MCF 10A (cell line): ENCODE results near the gene ABCC1. TPM values are rescaled to one million over a fixed set of nuclear protein-coding genes. Genes with fewer than 3 reads are reported as not detected.

ENCODE experiments used
- BruUV-seq: library from RNA; stranded (reverse); fragments of 400-500 nt; replicated peaks from 2 replicates; lab custom pipeline; 2021; lab: Mats Ljungman, UMichigan
- CTCF ChIA-PET: fragments of 300-600 bp; sonication (Branson Sonifier 250); formaldehyde crosslinking; extraction: SDS; loops from one replicate; lab custom pipeline; 2021; ENCODE audit warnings: antibody characterized with exemption, inconsistent platforms; lab: Yijun Ruan, JAX
- POLR2A ChIA-PET: fragments of 300-600, 350-650 bp; sonication (Branson Sonifier 250); formaldehyde crosslinking; extraction: SDS; loops from one replicate; lab custom pipeline; 2020; ENCODE audit warnings: antibody characterized with exemption, inconsistent platforms; lab: Yijun Ruan, JAX
- DNase-seq: peaks from one replicate; pipeline ENCODE4 v3.0.0-alpha.2; 2018; ENCODE audit not compliant: unreplicated experiment
- H3K27ac Mint-ChIP-seq: one replicate; pipeline ENCODE4 v1.8.0; 2022; ENCODE audit warnings: mild to moderate bottlenecking, low read depth, mixed read lengths; ENCODE audit not compliant: unreplicated experiment
- H3K27me3 Mint-ChIP-seq: one replicate; pipeline ENCODE4 v1.8.0; 2022; ENCODE audit warnings: mixed read lengths; ENCODE audit not compliant: insufficient read depth, unreplicated experiment
- H3K36me3 Mint-ChIP-seq: one replicate; pipeline ENCODE4 v1.8.0; 2022; ENCODE audit warnings: mild to moderate bottlenecking, moderate library complexity, mixed read lengths; ENCODE audit not compliant: insufficient read depth, unreplicated experiment
- H3K4me1 Mint-ChIP-seq: one replicate; pipeline ENCODE4 v1.8.0; 2022; ENCODE audit warnings: mixed read lengths; ENCODE audit not compliant: insufficient read depth, unreplicated experiment
- H3K4me3 Mint-ChIP-seq: one replicate; pipeline ENCODE4 v1.8.0; 2022; ENCODE audit warnings: mild to moderate bottlenecking, moderate library complexity, mixed read lengths; ENCODE audit not compliant: unreplicated experiment
- H3K9me3 Mint-ChIP-seq: one replicate; pipeline ENCODE4 v1.8.0; 2022; ENCODE audit warnings: mixed read lengths; ENCODE audit not compliant: unreplicated experiment
- CTCF ChIP-seq: fragments of 200-600 bp; IDR thresholded peaks from one replicate; pipeline ENCODE4 v1.8.0; 2022; ENCODE audit warnings: antibody characterized with exemption, mild to moderate bottlenecking; ENCODE audit not compliant: unreplicated experiment
- intact Hi-C: fragments of 100-400 bp; cut with micrococcal nuclease; formaldehyde crosslinking; loops from 2 replicates; pipeline ENCODE4 v1.14.1; 2022
- total RNA-seq: library from RNA; stranded (reverse); gene quantifications from 2 replicates; pipeline ENCODE4 v1.2.3, GENCODE V29; 2022

The ABCC1 gene
- total RNA-seq, 1 experiment from 2014 or later: 72.5 TPM

- H3K9me3 Mint-ChIP-seq: peaks cover 14% of the 10 kb centered on the region
- intact Hi-C loops: no loop called here
- no peaks in the 10 kb centered on the region for H3K4me1 Mint-ChIP-seq
- no peak for TF ChIP-seq CTCF
- POLR2A ChIA-PET: interaction anchor here (1.2 kb wide), 1 partner anchor 241 kb away, joined by 3 read pairs; no protein-coding TSS in a partner anchor
- BruUV-seq: no TSS peak
- H3K4me3 Mint-ChIP-seq: no peak overlapping the region
- DNase-seq: no peak
- peaks cover 75% of the 10 kb centered on the region for H3K36me3 Mint-ChIP-seq
- H3K27me3 Mint-ChIP-seq: no peaks in the 10 kb centered on the region
- no peak overlapping the region for H3K27ac Mint-ChIP-seq
- CTCF ChIA-PET: interaction anchor here (0.6 to 4.9 kb wide), 5 partner anchors 63 to 441 kb away, joined by 3 to 23 read pairs (median 3); no protein-coding TSS in a partner anchor
Measured at GRCh38 chr16:16121185-16121727, 171.8 kb downstream of the ABCC1 start.

GRCh38 chr16:16122264-16122663 is 172.8 kb downstream of the ABCC1 start:
- no TSS peak for BruUV-seq
- no peak for TF ChIP-seq CTCF
- DNase-seq: no peak
- Mint-ChIP-seq H3K9me3 (peaks cover 14% of the 10 kb centered on the region), H3K36me3 (peaks cover 73% of the 10 kb centered on the region), H3K27ac (no peak overlapping the region), H3K4me1 (no peaks in the 10 kb centered on the region), H3K27me3 (no peaks in the 10 kb centered on the region), H3K4me3 (no peak overlapping the region)
- POLR2A ChIA-PET: interaction anchor here (1.0 kb wide), 1 partner anchor 9 kb away, joined by 3 read pairs; no protein-coding TSS in a partner anchor
- intact Hi-C loops: no loop called here
- CTCF ChIA-PET: interaction anchor here (1.3 to 4.9 kb wide), 2 partner anchors 247 to 300 kb away, joined by 6 to 23 read pairs; no protein-coding TSS in a partner anchor

GRCh38 chr16:16124438-16124837 is 175.0 kb downstream of the ABCC1 start:
- Mint-ChIP-seq H3K4me1 (no peaks in the 10 kb centered on the region), H3K4me3 (no peak overlapping the region), H3K9me3 (peaks cover 14% of the 10 kb centered on the region), H3K27me3 (no peaks in the 10 kb centered on the region), H3K27ac (no peak overlapping the region), H3K36me3 (peaks cover 72% of the 10 kb centered on the region)
- POLR2A ChIA-PET: no interaction called here
- no TSS peak for BruUV-seq
- intact Hi-C loops: no loop called here
- CTCF ChIA-PET: interaction anchor here (0.5 to 4.9 kb wide), 4 partner anchors 71 to 1085 kb away, joined by 3 to 23 read pairs (median 3); no protein-coding TSS in a partner anchor
- DNase-seq: no peak
- no peak for TF ChIP-seq CTCF

GRCh38 chr16:16124974-16125373 is 175.6 kb downstream of the ABCC1 start:
- no peak for TF ChIP-seq CTCF
- Mint-ChIP-seq H3K27me3 (no peaks in the 10 kb centered on the region), H3K4me3 (no peak overlapping the region), H3K27ac (no peak overlapping the region), H3K36me3 (peaks cover 76% of the 10 kb centered on the region), H3K4me1 (no peaks in the 10 kb centered on the region), H3K9me3 (peaks cover 14% of the 10 kb centered on the region)
- ChIA-PET CTCF (interaction anchor here (0.5 to 4.9 kb wide), 8 partner anchors 33 to 1085 kb away, joined by 3 to 23 read pairs (median 3); no protein-coding TSS in a partner anchor), POLR2A (interaction anchor here (0.6 kb wide), 1 partner anchor 256 kb away, joined by 3 read pairs; no protein-coding TSS in a partner anchor)
- intact Hi-C loops: loop anchor here (5.0 kb wide), 1 partner anchor 303 kb away; no protein-coding TSS in a partner anchor
- no TSS peak for BruUV-seq
- DNase-seq: no peak
